Stimulated activated CD4-positive, alpha-beta T cell treated with anti-CD3 and anti-CD28 coated beads, Interleukin-4, amount 100 ng/mL, for 48 hours (primary cell): ENCODE data around the gene PCSK2.

ENCODE experiments used
- DNase-seq, 2 donors: peaks; one replicate each; pipeline ENCODE4 v3.0.0-alpha.2; 2020; ENCODE audit warnings: low read depth in 2 of 2

PCSK2 gene

GRCh38 chr20:17399303-17399985 lies 172.6 kb downstream of the PCSK2 start:
- DNase-seq, result no peak

- DNase-seq, result no peak
Observed at GRCh38 chr20:17403461-17403860, 176.6 kb downstream of the PCSK2 start.

GRCh38 chr20:17406051-17406590 lies 179.3 kb downstream of the PCSK2 start:
- no peak for DNase-seq

- DNase-seq, result no peak
Observed at GRCh38 chr20:17407550-17407949, 180.7 kb downstream of the PCSK2 start.

GRCh38 chr20:17417225-17417624 lies 190.4 kb downstream of the PCSK2 start:
- DNase-seq, result no peak

GRCh38 chr20:17418737-17419136 lies 191.9 kb downstream of the PCSK2 start:
- no peak for DNase-seq

GRCh38 chr20:17419479-17420041 lies 192.7 kb downstream of the PCSK2 start:
- no peak for DNase-seq

- DNase-seq, result no peak
Observed at GRCh38 chr20:17421493-17421892, 194.7 kb downstream of the PCSK2 start.

- no peak for DNase-seq
Observed at GRCh38 chr20:17423782-17424181, 196.9 kb downstream of the PCSK2 start.

GRCh38 chr20:17427638-17428037 lies 200.8 kb downstream of the PCSK2 start:
- DNase-seq, result no peak

GRCh38 chr20:17430125-17430950 lies 203.5 kb downstream of the PCSK2 start:
- no peak for DNase-seq

GRCh38 chr20:17431621-17432364 lies 205.0 kb downstream of the PCSK2 start:
- peak; percentile 32 to 33 for DNase-seq

- DNase-seq, result no peak
Observed at GRCh38 chr20:17436664-17437063, 209.8 kb downstream of the PCSK2 start.

GRCh38 chr20:17437251-17437650 lies 210.4 kb downstream of the PCSK2 start:
- no peak for DNase-seq

GRCh38 chr20:17438436-17439039 lies 211.7 kb downstream of the PCSK2 start:
- no peak for DNase-seq

- DNase-seq, result no peak
Observed at GRCh38 chr20:17439616-17440296, 212.9 kb downstream of the PCSK2 start.

- no peak for DNase-seq
Observed at GRCh38 chr20:17441745-17442144, 214.9 kb downstream of the PCSK2 start.

- no peak for DNase-seq
Observed at GRCh38 chr20:17442588-17442987, 215.7 kb downstream of the PCSK2 start.

- DNase-seq, result no peak
Observed at GRCh38 chr20:17443131-17443858, 216.5 kb downstream of the PCSK2 start.

- DNase-seq, result no peak
Observed at GRCh38 chr20:17444091-17444490, 217.3 kb downstream of the PCSK2 start.
